Left ventricle myocardium inferior (tissue), 1 donor: ENCODE measurements around the gene ASB7. TPM values are rescaled to one million over a fixed set of nuclear protein-coding genes. Genes with fewer than 3 reads are reported as not detected.
A peak's percentile ranks its signal among the peaks of the same experiment; 100 is the strongest.

Experiments used
- DNase-seq: peaks from one replicate; pipeline ENCODE4 v3.0.0-alpha.2; 2020
- H3K27ac ChIP-seq: fragments of 200-600 bp; replicated peaks from 2 replicates; pipeline ENCODE4 v1.8.0; 2021
- H3K27me3 ChIP-seq: fragments of 200-600 bp; 2 replicates; pipeline ENCODE4 v1.8.0; 2021; ENCODE audit warnings: low read depth
- H3K36me3 ChIP-seq: fragments of 200-600 bp; 2 replicates; pipeline ENCODE4 v1.8.0; 2021
- H3K4me1 ChIP-seq: fragments of 200-600 bp; 2 replicates; pipeline ENCODE4 v1.8.0; 2021
- H3K4me3 ChIP-seq: fragments of 200-600 bp; 2 replicates; pipeline ENCODE4 v1.8.0; 2021; ENCODE audit warnings: mild to moderate bottlenecking, moderate library complexity
- H3K9me3 ChIP-seq: fragments of 200-600 bp; replicated peaks from 2 replicates; pipeline ENCODE4 v1.8.0; 2021
- CTCF ChIP-seq: fragments of 200-600 bp; IDR thresholded peaks from 2 replicates; pipeline ENCODE4 v1.8.0; 2021; ENCODE audit warnings: antibody characterized with exemption, mild to moderate bottlenecking, borderline replicate concordance
- intact Hi-C: fragments of 100-400 bp; cut with micrococcal nuclease; formaldehyde crosslinking; loops from one replicate; pipeline ENCODE4 v1.11.0; 2022
- total RNA-seq: library from RNA; stranded (reverse); fragmentation: NEBNext Ultra II Directional; extraction: Animal tissue kit (Norgen Biotek cat#: 25700); gene quantifications from one replicate; pipeline ENCODE4 v1.2.1, GENCODE V29; 2021
- donor health status: DM: no; HTN: yes; CAD: no; lungs with severe emphysema.

ASB7 gene
- total RNA-seq, 1 donor from 2014 or later: 4.6 TPM

- no peaks in the 10 kb centered on the region for H3K4me1 ChIP-seq
- H3K9me3 ChIP-seq: peaks cover 21% of the 10 kb centered on the region
- H3K36me3 ChIP-seq: no peaks in the 10 kb centered on the region
- no peak for DNase-seq
- no peak for TF ChIP-seq CTCF
- H3K27me3 ChIP-seq: peaks cover 39% of the 10 kb centered on the region
- intact Hi-C loops: no loop called here
- H3K27ac ChIP-seq: no peak overlapping the region
- H3K4me3 ChIP-seq: no peak overlapping the region
These were observed 90.3 kb downstream of the ASB7 start for GRCh38 chr15:100692671-100693070.

GRCh38 chr15:100693451-100693850 lies 91.1 kb downstream of the ASB7 start:
- Histone ChIP-seq H3K4me1 (no peaks in the 10 kb centered on the region), H3K36me3 (no peaks in the 10 kb centered on the region), H3K4me3 (no peak overlapping the region), H3K27ac (no peak overlapping the region), H3K9me3 (peaks cover 21% of the 10 kb centered on the region), H3K27me3 (peaks cover 31% of the 10 kb centered on the region)
- TF ChIP-seq CTCF: no peak
- intact Hi-C loops: no loop called here
- DNase-seq: no peak

GRCh38 chr15:100694381-100695021 lies 92.1 kb downstream of the ASB7 start:
- peak overlapping the region; percentile 61 for H3K27ac ChIP-seq
- peaks cover 24% of the 10 kb centered on the region for H3K27me3 ChIP-seq
- peaks cover 21% of the 10 kb centered on the region for H3K9me3 ChIP-seq
- no peaks in the 10 kb centered on the region for H3K4me1 ChIP-seq
- H3K36me3 ChIP-seq: no peaks in the 10 kb centered on the region
- no peak for DNase-seq
- intact Hi-C loops: no loop called here
- no peak for TF ChIP-seq CTCF
- H3K4me3 ChIP-seq: no peak overlapping the region

- intact Hi-C loops: no loop called here
- Histone ChIP-seq H3K36me3 (no peaks in the 10 kb centered on the region), H3K27me3 (peaks cover 26% of the 10 kb centered on the region), H3K4me3 (no peak overlapping the region), H3K9me3 (peaks cover 21% of the 10 kb centered on the region), H3K4me1 (no peaks in the 10 kb centered on the region), H3K27ac (peak overlapping the region; percentile 61)
- no peak for DNase-seq
- no peak for TF ChIP-seq CTCF
These were observed 92.7 kb downstream of the ASB7 start for GRCh38 chr15:100695048-100695447.

DNA sequence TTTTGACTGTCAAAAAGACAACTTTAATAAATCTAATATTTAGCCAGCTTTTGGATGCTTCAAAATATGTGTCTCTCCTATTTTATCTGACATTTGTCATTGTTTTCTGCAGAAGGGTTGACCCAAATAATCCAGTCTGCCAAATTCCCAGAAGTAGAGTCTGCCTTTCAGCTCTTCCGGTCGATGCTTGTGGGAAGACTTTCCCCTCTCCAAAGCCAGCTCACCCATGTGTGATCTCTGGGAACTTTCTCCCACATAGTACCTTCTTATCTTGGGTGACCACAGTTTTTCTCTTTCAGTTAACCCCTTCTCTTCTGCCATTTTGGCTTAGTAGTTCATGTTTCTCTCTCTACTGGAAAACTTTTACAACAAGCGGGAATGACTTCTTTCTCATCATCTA lies 94.1 kb downstream of the ASB7 start:
- H3K4me3 ChIP-seq: no peak overlapping the region
- no peak for DNase-seq
- H3K27me3 ChIP-seq: peaks cover 38% of the 10 kb centered on the region
- intact Hi-C loops: no loop called here
- H3K4me1 ChIP-seq: no peaks in the 10 kb centered on the region
- no peaks in the 10 kb centered on the region for H3K36me3 ChIP-seq
- H3K9me3 ChIP-seq: peaks cover 21% of the 10 kb centered on the region
- no peak for TF ChIP-seq CTCF
- peak overlapping the region; percentile 43 for H3K27ac ChIP-seq

Other genes starting within 250 kb of the ASB7 start
- gene CERS3, start 73.6 kb upstream of the ASB7 start, total RNA-seq: 0.08 TPM
- gene LINS1, start 405 bp upstream of the ASB7 start, total RNA-seq: 9.3 TPM